Measurements from ENCODE around the gene NLRP6.
"Not testable (repeated sequence)": the region's sequence is repeated elsewhere in the genome, so short reads cannot be mapped to it uniquely, and the experiment has no call there.

The NLRP6 gene

DNA sequence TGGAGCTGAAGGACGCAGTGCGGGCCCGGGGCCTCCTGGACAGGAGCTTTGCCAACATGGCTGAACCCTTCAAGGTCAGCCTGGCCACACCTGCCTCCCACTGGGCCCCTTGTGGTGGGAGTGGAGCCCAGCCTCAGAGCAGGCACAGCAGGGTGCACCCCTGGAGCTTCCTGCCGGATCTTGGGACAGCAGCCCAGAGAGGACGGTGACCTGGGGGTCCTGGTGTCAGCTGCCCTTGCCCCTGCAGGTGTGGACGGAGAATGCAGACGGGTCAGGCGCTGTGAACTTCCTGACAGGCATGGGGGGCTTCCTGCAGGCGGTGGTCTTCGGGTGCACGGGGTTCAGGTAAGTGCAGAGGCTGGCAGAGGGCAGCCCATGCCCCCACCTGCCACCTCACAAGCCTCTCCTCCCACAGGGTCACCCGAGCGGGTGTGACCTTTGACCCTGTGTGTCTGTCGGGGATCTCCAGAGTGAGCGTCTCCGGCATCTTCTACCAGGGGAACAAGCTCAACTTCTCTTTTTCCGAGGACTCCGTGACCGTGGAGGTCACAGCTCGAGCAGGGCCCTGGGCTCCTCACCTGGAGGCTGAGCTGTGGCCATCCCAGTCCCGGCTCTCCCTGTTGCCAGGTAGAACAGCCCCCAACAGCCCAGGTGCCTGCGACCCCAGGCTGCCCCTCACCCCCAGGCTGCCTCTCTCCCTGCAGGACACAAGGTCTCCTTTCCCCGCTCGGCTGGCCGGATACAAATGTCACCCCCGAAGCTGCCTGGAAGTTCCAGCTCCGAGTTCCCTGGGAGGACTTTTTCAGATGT, 15.8 kb downstream of the NLRP6 start:
- DNase-seq (ENCODE audit: low read depth) = no peak

DNA sequence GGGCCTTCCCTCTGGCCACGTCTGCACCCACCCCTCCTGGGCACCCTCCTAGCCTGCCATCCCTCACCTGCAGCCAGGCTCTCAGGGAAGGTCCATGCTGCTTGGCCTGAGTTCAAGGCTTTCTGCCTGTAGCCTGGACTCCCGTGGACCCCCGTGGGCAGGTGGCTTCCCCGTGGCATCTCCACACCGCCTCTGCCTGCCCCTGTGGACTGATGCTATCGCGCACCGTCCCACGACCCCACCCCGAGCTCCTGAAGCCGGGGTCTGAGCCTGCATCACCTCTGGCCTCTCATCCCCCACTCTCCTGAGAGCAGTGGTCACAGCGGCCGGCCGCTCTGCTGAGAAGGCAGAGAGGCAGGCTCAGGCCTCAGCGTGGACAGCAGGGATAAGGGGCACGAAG, 16.6 kb downstream of the NLRP6 start:
- DNase-seq (ENCODE audit: low read depth) = no peak

DNA sequence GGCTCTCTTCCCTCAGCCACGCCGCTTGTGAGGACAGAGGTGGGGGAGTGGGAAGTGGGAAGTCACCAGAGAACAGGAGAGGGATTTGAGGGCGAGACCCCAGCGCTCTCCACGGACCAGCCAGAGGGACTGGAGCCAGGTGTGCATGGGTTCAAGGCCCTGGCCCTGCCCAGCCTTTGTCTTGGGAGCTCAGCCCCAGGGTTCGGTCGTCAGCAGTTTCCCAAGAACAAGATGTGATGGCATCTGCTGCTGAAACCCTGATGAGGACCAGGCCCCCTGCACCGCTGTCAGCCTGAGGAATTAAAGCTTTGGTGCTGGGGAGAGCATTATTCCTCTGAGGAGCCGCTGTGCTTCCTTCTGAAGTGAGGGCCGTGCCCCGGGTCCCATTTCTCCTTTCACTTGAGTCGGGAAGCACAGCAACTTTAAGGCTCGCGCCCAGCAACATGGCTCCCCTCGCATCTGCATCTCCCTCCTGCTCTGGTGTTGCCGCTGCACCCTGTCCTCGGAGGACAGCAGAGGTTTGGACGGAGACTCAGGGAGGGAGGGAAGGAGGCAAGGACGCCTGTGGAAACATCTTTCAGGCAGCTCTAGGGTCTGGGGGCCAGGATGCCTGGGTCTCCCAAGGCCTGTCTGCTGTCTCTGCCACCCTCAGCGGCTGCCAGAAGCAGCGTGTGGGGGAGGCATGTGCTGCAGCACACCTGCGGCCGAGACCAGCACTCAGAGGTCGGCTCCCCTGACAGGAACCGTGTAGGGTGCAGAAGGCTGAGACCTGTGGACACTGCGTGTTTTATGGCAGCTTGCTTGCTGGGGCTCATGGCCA, 17.4 kb downstream of the NLRP6 start:
- no peak for DNase-seq (ENCODE audit: low read depth)

DNA sequence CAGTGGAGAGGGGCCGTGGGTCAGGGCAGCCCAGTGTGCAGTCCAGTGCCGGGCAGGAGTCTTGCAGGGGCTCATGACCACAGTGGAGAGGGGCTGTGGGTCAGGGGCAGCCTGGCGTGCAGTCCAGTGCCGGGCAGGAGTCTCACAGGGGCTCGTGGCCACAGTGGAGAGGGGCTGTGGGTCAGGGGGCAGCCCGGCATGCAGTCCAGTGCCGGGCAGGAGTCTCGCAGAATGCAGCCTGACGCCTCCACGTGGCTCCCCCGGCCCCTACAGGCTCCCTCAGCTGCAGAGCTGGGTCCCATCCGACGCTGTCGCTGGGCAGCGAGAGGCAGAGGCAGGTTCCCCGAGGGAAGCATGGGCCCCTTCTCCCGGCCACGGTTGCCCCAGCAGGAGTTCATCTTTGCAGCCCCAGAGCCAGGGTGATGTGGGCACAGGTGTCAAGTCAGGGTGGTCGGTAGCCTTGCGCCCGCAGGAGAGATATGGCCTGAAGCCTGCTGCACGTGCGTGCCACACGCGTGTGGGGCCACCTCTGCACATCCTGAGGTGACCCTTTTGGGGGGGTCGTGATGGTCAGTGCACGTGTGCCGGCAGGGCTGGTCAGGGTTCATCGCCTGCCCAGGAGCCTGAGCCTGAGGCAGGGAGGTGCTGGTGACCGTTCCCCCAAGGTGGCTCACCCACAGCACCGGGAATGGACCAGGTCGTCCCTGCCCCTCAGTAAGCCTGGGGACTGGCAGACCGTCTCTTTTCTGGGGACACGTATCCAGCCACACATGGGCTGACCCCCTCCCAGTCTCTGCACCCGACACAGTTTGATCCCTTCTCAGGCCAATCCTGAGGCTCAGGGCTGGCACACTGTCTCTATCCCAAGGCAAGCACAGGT, 18.2 kb downstream of the NLRP6 start:
- DNase-seq (ENCODE audit: low read depth) = no peak

DNA sequence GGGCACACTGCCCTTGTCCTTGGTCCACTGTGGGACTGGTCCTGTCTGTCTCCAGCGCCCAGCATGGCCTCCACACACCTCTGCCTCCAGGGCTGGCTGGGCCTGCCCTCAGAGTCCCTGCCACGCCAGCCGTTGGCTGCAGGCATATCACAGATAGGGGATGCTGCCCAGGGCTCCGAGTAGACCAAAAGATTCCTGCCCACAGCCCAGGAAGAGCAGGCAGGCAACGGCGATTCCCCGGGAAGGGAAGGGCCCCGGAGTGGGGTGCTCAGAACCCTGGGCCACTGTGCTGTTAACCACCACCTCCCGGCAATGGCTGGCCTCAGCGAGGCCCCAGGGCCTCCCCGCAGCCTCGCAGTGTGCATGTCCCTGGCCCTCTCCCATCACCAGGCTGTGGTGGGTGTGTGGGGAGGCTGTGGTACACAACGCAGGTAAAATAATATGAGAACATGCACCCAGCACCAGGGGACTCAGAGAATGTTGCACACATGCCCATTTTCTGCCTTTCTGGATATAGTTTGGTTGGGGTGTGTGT, 18.9 kb downstream of the NLRP6 start:
- DNase-seq (ENCODE audit: low read depth) = no peak

DNA sequence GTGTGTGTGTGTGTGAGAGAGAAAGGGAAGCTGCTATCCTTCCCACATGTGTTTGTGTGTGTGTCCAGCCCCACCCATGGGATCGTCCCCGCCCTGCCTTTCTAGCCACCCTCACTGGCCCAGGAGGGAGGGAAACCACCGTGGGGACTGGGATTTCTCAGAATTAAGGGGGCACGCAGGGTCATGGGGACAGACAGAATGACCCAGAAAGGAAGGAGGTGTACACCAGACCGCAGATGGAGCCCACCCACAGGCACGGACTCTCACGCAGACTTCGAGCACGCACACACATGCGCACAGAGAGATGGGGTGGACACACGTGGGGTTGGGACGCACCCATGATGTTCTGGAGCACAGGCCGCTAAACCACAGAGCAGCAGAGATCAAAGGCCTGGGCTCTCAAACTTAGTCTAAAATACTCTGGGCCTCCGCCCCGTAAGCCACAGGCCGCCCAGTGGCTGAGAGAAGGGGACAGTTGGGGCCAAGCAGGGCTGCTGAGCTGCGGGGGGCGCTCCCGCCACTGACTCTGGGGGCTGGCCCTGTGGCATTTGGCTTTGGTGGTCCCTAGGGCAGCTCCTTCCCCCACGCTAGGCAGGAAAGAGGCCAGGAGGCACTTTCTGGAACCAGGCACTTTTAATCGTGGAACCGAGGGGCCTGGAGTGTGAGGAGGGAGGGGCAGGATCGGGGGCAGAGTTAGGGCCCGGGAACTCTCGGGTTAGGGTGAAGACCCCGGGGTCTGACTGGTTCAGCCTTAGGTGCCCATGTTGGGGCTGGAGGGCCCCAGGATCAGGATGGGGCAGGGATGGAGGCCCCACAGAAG, 19.6 kb downstream of the NLRP6 start:
- DNase-seq (ENCODE audit: low read depth) = no peak

DNA sequence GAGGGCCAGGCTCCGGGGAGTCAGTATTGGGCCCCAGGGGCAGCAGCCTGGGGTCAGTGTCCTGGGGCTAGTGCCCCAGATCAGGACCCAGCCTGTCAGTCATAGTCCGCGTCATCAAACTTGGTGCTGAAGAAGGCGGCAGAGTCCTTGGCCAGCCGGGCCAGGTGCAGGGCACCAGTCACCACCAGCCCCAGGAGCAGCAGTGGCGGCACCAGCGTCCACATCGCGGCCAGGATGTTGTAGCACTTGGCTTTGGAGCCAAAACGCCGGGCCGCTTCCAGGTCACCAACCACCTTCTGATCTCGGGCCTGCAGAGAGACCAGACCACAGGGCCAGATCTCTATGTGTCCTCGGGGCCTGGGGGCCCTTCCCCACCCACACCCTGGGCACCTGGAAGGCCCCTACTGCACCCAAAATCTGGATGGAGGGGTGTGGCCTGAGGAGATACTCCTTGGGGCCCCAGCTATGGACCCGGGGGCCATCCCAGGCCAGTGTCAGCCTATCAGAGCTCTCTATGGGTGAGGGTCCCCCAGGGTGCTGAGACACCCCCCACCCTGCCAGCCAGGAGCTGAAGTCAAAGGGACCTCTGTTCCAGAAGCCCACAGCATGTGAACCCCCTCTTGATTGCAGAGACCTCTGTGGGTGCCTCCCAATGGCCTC, 20.3 kb downstream of the NLRP6 start:
- no peak for DNase-seq (ENCODE audit: low read depth)

DNA sequence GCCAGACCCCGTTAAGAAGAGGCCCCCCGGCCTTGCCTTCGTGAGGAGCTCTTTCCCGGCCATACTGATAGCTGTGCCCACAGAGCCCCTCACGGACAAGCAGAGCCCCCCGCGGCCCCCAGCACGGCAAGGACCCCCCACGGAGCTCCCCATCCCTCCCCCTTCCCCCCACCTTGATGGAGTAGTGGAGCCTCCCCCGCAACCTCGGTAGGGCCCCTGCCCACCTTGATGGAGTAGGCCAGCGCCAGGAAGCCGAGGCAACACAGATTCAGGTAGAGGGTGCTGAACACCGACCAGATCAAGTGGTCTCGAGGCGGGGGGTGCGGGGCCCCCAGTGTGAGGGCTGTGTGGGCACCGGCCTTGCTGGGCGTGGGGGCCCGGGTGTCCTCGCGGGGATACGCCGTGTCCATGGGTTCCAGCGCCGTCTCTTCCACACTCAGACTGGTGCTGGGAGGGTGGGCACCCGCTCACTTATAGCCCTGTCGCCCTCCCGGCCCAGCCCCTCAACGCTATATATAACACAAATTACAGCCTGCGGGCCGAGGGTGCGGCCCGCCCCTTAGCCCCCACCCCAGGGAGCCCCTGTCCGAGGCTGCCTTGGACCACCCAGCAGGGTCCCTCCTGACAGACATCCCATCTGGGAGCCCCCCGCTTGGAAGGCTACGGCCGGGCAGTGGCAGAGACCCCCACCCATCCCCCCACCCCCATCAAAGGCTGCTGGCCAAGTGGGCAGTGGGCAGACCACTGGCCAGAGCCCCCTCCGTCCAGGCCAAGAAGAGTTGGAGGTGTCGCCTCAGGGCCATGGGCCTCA, 21.1 kb downstream of the NLRP6 start, which contains the start of gene IFITM5:
TSS of gene IFITM5 (minus strand) at position 446 of the 811 bp plus-strand sequence. CDS start at position 410, 36 bp downstream.
- DNase-seq (ENCODE audit: low read depth) = no peak

DNA sequence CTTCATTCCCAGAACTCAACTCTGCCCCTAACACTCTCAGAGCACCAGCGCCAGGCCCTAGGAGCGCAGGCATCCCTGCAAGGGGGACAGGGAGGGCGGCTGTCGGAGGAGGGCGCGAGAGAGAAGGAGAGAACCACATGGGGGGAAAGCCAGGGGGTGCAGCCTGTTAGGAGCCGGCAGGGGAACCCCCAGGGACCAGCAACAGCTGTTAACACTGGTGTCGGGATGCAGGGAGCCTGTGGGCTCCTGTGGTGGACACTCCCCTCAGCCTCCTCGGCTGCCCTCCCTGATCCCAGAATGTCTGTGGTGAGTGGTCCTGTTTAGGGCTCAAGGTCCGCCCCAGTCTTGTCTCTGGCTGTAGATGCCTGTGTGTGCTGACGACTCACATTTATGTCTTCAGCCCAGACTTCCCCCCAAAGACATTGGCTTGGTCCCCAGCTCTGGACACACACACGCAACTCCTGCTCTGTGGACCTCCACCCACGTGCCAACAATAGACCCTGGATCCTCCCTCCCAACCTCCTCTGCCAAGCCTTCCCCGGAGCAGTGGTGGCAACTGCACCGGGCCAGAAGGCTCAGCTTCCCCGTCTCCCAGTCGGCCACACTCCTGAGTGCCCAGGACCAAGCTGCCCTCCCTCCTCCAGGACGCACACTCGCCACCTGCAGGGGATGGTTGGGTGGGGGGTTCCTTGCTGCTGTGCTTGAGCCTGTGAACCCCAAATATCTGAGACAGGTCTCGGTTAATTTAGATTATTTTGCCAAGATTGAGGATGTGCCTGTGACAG, 21.9 kb downstream of the NLRP6 start:
- DNase-seq (ENCODE audit: low read depth) = no peak

DNA sequence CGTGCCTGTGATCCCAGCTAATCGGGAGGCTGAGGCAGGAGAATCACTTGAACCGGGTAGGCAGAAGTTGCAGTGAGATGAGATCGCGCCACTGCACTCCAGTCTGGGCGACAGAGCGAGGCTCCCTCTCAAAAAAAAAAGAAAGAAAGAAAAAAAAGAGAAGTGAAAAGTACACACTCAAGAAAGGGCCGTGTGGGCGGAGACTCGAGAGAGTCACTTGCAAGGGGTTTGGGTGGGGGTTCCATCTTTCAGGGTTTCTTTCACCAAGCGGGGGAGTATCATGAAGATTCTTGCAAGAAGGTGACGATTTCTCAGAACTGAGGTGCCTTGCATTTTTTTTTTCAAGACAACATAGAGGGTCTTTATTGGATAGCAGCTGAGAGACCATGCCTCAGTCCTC, 25.2 kb downstream of the NLRP6 start:
- no peak for DNase-seq (ENCODE audit: low read depth)

DNA sequence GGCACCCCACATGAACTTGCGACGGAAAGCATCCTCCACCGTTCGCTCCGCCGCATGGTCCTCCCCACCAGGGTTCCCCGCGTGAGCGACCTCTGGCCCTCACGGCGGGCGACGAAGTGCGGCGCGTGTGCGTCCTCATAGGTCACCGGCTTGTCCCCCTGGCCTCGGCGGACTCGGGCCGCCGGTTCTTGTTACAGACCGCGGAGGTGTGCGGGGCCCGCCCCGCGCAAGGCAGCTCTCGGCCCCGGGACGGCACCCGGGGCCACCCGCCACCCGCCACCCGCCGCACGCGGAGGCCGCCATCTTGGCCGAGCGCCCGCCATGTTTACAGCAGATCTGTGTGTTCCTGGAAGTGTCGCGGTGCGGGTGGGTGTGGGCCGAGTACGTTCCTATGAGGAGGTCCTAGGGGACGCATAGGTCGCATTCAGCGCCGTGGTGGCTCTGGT, 25.9 kb downstream of the NLRP6 start:
- no peak for DNase-seq (ENCODE audit: low read depth)

DNA sequence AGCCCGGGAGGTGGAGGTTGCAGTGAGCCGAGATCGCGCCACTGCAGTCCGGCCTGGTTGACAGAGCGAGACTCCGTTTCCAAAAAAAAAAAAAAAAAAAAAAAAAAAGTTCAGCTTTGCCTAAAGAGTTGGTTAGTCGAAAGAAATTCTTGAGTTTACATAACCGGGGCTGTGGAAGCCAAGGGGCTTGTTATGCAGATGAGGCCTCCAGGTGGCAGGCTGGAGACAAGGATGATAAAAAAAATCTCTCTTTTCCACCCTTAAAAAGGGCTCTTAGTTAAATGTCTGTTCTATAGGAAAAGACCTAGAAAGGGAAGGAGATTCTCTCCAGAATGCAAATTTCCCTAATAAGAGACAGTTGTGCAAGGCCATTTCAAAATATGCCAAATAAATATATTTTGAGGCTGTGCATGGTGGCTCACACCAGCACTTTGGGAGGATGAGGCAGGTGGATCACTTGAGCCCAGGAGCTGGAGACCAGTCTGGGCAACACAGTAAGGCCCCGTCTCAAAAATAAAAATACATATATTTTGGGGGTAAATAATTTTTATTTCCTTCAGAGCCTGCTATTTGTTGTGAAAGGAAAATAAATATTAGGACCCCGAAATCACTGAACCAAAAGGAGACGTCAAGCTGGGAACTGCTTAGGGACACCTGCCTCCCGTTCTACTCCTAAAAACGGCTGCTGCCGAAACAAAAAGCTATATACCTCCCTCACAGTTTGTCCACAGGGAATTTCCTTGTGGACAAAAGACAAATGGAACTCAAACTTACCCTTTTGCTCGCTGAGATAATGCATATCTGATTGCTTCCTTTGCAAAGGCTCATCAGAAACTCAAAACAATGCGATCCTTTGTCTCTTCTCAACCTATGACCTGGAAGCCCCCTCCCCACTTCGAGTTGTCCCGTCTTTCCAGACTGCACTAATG, 27.0 kb downstream of the NLRP6 start:
- DNase-seq (ENCODE audit: low read depth) = no peak

DNA sequence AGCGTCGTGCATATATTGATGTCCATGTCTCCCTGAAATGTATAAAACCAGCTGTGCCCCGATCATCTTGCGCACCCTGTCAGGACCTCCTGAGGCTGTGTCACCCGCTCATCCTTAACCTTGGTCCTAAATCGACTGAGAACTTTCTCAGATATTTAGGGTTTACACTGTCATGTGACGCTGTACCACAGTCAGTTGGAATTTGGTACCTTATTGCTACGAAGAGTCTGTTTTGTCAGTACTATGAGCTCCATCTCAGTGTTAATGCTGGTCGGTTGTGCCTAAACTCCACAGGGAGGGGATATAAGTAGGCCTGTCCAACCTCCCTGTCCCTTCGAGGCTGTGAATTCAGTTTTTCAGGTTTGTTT, 27.6 kb downstream of the NLRP6 start:
- DNase-seq (ENCODE audit: low read depth) = no peak

DNA sequence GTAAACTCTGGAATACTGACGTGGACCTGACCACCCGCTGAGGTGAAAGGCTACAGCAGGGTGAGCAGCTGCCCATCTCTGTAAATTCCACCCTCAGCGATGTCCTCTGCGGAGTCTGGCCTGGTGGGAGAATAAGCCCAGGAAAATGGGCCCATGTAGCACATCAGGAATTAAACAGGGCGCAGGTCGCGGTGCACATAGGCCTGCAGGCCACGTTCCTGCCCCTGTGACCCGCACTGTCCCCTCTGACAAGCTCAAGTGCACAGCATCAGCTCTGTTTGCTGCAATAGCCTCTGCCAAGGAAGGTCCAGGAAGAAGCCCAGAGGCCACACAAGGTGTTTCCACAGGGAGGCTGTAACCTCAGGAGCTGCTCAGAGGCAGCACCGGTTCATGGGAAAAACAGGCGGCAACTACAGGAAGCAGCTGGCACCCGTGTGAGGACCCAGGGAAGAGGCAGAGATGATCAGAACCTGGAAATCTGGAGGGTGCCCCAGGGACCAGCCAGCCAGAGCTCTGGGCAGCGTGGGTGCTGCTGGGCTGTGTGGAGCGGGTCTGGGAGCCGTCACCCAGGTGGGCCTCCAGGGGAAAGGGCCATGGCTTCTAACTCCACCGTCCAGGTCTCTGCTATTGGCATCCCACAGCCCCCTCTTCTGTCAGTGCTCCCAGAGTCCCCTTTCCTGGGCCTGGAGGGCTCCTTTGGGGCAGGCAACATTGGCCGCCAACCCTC, 28.6 kb downstream of the NLRP6 start:
- no peak for DNase-seq (ENCODE audit: low read depth)

DNA sequence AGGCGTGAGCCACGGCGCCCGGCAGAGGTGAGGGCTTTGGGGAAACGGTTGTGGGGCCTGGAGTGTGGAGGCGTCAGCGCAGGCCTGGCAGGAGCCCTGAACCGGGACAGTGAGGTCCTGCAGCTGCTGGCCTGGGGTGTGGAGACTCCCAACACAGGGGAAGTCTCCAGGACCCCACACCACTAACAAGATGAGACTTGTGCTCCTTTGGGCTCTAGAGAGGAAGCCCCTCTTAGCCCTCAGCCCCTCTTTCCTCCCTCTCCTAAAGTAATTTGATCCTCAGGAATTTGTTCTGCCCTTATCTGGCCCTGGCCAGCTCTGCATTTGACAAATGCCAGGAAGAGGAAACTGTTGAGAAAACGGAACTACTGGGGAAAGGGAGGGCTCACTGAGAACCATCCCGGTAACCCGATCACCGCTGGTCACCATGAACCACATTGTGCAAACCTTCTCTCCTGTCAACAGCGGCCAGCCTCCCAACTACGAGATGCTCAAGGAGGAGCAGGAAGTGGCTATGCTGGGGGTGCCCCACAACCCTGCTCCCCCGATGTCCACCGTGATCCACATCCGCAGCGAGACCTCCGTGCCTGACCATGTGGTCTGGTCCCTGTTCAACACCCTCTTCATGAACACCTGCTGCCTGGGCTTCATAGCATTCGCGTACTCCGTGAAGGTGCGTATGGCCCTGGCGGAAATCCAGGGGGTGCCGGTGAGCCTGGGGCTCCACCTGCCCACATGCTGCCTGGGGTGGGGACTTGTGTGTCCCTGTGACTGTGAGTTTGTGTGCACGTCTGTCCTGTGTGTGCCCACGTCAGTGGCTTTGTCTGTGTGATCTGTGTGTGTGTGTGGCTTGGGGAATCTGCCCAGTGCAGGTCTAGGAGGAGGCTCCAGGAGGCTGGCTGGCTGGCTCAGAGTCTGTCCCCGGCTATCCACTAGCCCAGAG, 29.8 kb downstream of the NLRP6 start, which contains the start of gene IFITM2:
TSS of gene IFITM2 (plus strand) at position 51 of the 943 bp plus-strand sequence. CDS start at position 428, 377 bp downstream.
- not testable (repeated sequence) for DNase-seq (ENCODE audit: low read depth)
